Nephron (organoid): ENCODE measurements around the gene CCN6.

Experiments used
- H3K27ac Mint-ChIP-seq, 3 experiments: 2 replicates each; pipeline ENCODE4 v1.8.0; 2020; ENCODE audit warnings: mixed read lengths in 3 of 3, mild to moderate bottlenecking in 2 of 3, moderate library complexity in 1 of 3
- H3K27me3 Mint-ChIP-seq: 2 replicates; pipeline ENCODE4 v1.8.0; 2021; ENCODE audit warnings: low read depth, mild to moderate bottlenecking, moderate library complexity, mixed read lengths
- H3K36me3 Mint-ChIP-seq: 2 replicates; pipeline ENCODE4 v1.8.0; 2020; ENCODE audit warnings: low read depth, mixed read lengths
- H3K4me1 Mint-ChIP-seq: 2 replicates; pipeline ENCODE4 v1.8.0; 2020; ENCODE audit warnings: mixed read lengths
- H3K4me3 Mint-ChIP-seq, 3 experiments: 2 replicates each; pipeline ENCODE4 v1.8.0; 2020; ENCODE audit warnings: mild to moderate bottlenecking in 3 of 3, mixed read lengths in 3 of 3, moderate library complexity in 2 of 3
- H3K9me3 Mint-ChIP-seq: 2 replicates; pipeline ENCODE4 v1.8.0; 2020; ENCODE audit warnings: mixed read lengths
- CTCF ChIP-seq, 3 experiments: fragments of 200-600 bp; sonication (generic); IDR thresholded peaks; one replicate each; pipeline ENCODE4 v1.5.0; 2021; ENCODE audit warnings: antibody characterized with exemption in 3 of 3; ENCODE audit not compliant: unreplicated experiment in 3 of 3

The CCN6 gene

GRCh38 chr6:112061605-112062004 is 7.7 kb downstream of the CCN6 start:
- Mint-ChIP-seq H3K36me3 (no peaks in the 10 kb centered on the region), H3K27ac (no peak overlapping the region), H3K27me3 (no peaks in the 10 kb centered on the region), H3K9me3 (no peaks in the 10 kb centered on the region), H3K4me3 (no peak overlapping the region), H3K4me1 (peaks cover 5% of the 10 kb centered on the region)
- no peak for TF ChIP-seq CTCF (IDR thresholded peaks at IDR 0.05; ENCODE audit: unreplicated experiment in 3 of 3)

GRCh38 chr6:112062966-112063365 is 9.1 kb downstream of the CCN6 start:
- H3K4me3 Mint-ChIP-seq, result no peak overlapping the region
- H3K27me3 Mint-ChIP-seq, result no peaks in the 10 kb centered on the region
- no peak for TF ChIP-seq CTCF (IDR thresholded peaks at IDR 0.05; ENCODE audit: unreplicated experiment in 3 of 3)
- H3K36me3 Mint-ChIP-seq, result no peaks in the 10 kb centered on the region
- peaks cover 5% of the 10 kb centered on the region for H3K4me1 Mint-ChIP-seq
- no peaks in the 10 kb centered on the region for H3K9me3 Mint-ChIP-seq
- H3K27ac Mint-ChIP-seq, result no peak overlapping the region

- Mint-ChIP-seq H3K27me3 (no peaks in the 10 kb centered on the region), H3K4me1 (peaks cover 5% of the 10 kb centered on the region), H3K4me3 (no peak overlapping the region), H3K36me3 (peaks cover 3% of the 10 kb centered on the region), H3K9me3 (no peaks in the 10 kb centered on the region), H3K27ac (no peak overlapping the region)
- TF ChIP-seq CTCF (IDR thresholded peaks at IDR 0.05; ENCODE audit: unreplicated experiment in 3 of 3), result no peak
Measured at GRCh38 chr6:112065426-112065986, 11.6 kb downstream of the CCN6 start.

GRCh38 chr6:112066606-112067005 is 12.7 kb downstream of the CCN6 start:
- no peaks in the 10 kb centered on the region for H3K9me3 Mint-ChIP-seq
- TF ChIP-seq CTCF (IDR thresholded peaks at IDR 0.05; ENCODE audit: unreplicated experiment in 3 of 3), result no peak
- H3K36me3 Mint-ChIP-seq, result peaks cover 6% of the 10 kb centered on the region
- no peak overlapping the region for H3K4me3 Mint-ChIP-seq
- H3K4me1 Mint-ChIP-seq, result peaks cover 5% of the 10 kb centered on the region
- no peak overlapping the region for H3K27ac Mint-ChIP-seq
- no peaks in the 10 kb centered on the region for H3K27me3 Mint-ChIP-seq

- peaks cover 23% of the 10 kb centered on the region for H3K36me3 Mint-ChIP-seq
- H3K27me3 Mint-ChIP-seq, result no peaks in the 10 kb centered on the region
- peaks cover 8% of the 10 kb centered on the region for H3K4me1 Mint-ChIP-seq
- no peak overlapping the region for H3K27ac Mint-ChIP-seq
- TF ChIP-seq CTCF (IDR thresholded peaks at IDR 0.05; ENCODE audit: unreplicated experiment in 3 of 3), result no peak
- no peaks in the 10 kb centered on the region for H3K9me3 Mint-ChIP-seq
- no peak overlapping the region for H3K4me3 Mint-ChIP-seq
Measured at GRCh38 chr6:112081569-112081968, 27.7 kb downstream of the CCN6 start.

- peak overlapping the region; percentile 58 to 66 (median 59) for H3K4me3 Mint-ChIP-seq
- peaks cover 8% of the 10 kb centered on the region for H3K4me1 Mint-ChIP-seq
- no peaks in the 10 kb centered on the region for H3K9me3 Mint-ChIP-seq
- H3K36me3 Mint-ChIP-seq, result peaks cover 13% of the 10 kb centered on the region
- no peaks in the 10 kb centered on the region for H3K27me3 Mint-ChIP-seq
- TF ChIP-seq CTCF (IDR thresholded peaks at IDR 0.05; ENCODE audit: unreplicated experiment in 3 of 3), result no peak
- H3K27ac Mint-ChIP-seq, result no peak overlapping the region
Measured at GRCh38 chr6:112085286-112086065, 31.6 kb downstream of the CCN6 start.
